Measurements from ENCODE around the gene ATIC.
"Not testable (repeated sequence)": the region's sequence is repeated elsewhere in the genome, so short reads cannot be mapped to it uniquely, and the experiment has no call there.

The ATIC gene

GRCh38 chr2:215286309-215286708, 25.6 kb upstream of the ATIC start:
- TF ChIP-seq CTCF (conservative IDR thresholded peaks at IDR 0.05; ENCODE audit: low read depth, low read length): no peak
- no peak overlapping the region for H3K4me3 ChIP-seq (ENCODE audit: low read length)
- DNase-seq (ENCODE audit: low read depth): no peak

- no peak overlapping the region for H3K4me3 ChIP-seq (ENCODE audit: low read length)
- DNase-seq (ENCODE audit: low read depth): no peak
- no peak for TF ChIP-seq CTCF (conservative IDR thresholded peaks at IDR 0.05; ENCODE audit: low read depth, low read length)
These were observed 23.6 kb upstream of the ATIC start for GRCh38 chr2:215288112-215288815.

- H3K4me3 ChIP-seq (ENCODE audit: low read length): no peak overlapping the region
- no peak for TF ChIP-seq CTCF (conservative IDR thresholded peaks at IDR 0.05; ENCODE audit: low read depth, low read length)
- no peak for DNase-seq (ENCODE audit: low read depth)
These were observed 20.8 kb upstream of the ATIC start for GRCh38 chr2:215290980-215291599.

- DNase-seq (ENCODE audit: low read depth): no peak
- H3K4me3 ChIP-seq (ENCODE audit: low read length): no peak overlapping the region
These were observed 18.0 kb upstream of the ATIC start for GRCh38 chr2:215293879-215294278.

GRCh38 chr2:215299337-215299859, 12.5 kb upstream of the ATIC start:
- no peak for DNase-seq (ENCODE audit: low read depth)
- H3K4me3 ChIP-seq (ENCODE audit: low read length): no peak overlapping the region
- TF ChIP-seq CTCF (conservative IDR thresholded peaks at IDR 0.05; ENCODE audit: low read depth, low read length): no peak

More at GRCh38 chr2:215293879-215294278, 18.0 kb upstream of the ATIC start:
- no peak for TF ChIP-seq CTCF (conservative IDR thresholded peaks at IDR 0.05; ENCODE audit: low read depth, low read length)

GRCh38 chr2:215301994-215302393, 9.9 kb upstream of the ATIC start:
- H3K4me3 ChIP-seq (ENCODE audit: low read length): no peak overlapping the region
- TF ChIP-seq CTCF (conservative IDR thresholded peaks at IDR 0.05; ENCODE audit: low read depth, low read length): no peak
- no peak for DNase-seq (ENCODE audit: low read depth)

GRCh38 chr2:215311259-215311624, 617 bp upstream of the ATIC start:
- peak overlapping the region; percentile 69 for H3K4me3 ChIP-seq (ENCODE audit: low read length)
- not testable (repeated sequence) for DNase-seq (ENCODE audit: low read depth)
